HepG2 (cell line): Measurements from ENCODE around the gene GGT1. TPM values are rescaled to one million over a fixed set of nuclear protein-coding genes. Genes with fewer than 3 reads are reported as not detected.

ENCODE experiments used
- BHLHE40 ChIP-seq: IDR thresholded peaks from 2 replicates; pipeline ENCODE4 v1.6.1; 2011; ENCODE audit warnings: low read length, improper control_type of control experiment
- HES4 ChIP-seq: sonication (generic); formaldehyde crosslinking; IDR thresholded peaks from 2 replicates; pipeline ENCODE4 v1.9.0; 2021; ENCODE audit warnings: mild to moderate bottlenecking, missing genetic modification reagents, borderline replicate concordance
- MTA1 ChIP-seq: sonication (generic); formaldehyde crosslinking; IDR thresholded peaks from 2 replicates; pipeline ENCODE4 v1.4.0; 2020; ENCODE audit warnings: missing genetic modification reagents, mild to moderate bottlenecking, borderline replicate concordance
- SALL1 ChIP-seq: sonication (generic); formaldehyde crosslinking; IDR thresholded peaks from 2 replicates; pipeline ENCODE4 v1.8.0; 2022; ENCODE audit warnings: mild to moderate bottlenecking, missing genetic modification reagents
- ZFX ChIP-seq: sonication (generic); formaldehyde crosslinking; IDR thresholded peaks from 2 replicates; pipeline ENCODE4 v1.4.0; 2020; ENCODE audit warnings: mild to moderate bottlenecking, low read depth, missing genetic modification reagents, moderate library complexity
- polyA plus RNA-seq, 8 experiments: library from polyadenylated mRNA; depleted of rRNA in 3 of 8; stranded (reverse) in 7 of 8; unstranded in 1 of 8; fragments of >200 nt; fragmentation: Illumina TruSeq in 4 of 8; extraction: Trizol in 4 of 8; gene quantifications; 2 replicates each; pipeline versions ENCODE4 v1.2.1 to v1.2.3, GENCODE V29; 2011 to 2016; ENCODE audit warnings: low read depth in 4 of 8, missing spikeins in 1 of 8, mixed read lengths in 1 of 8; ENCODE audit not compliant: insufficient read depth in 1 of 8
- total RNA-seq, 5 experiments: library from RNA; depleted of rRNA; stranded (reverse); fragments of >200 nt; fragmentation: Illumina TruSeq; extraction: Trizol; gene quantifications; 2 replicates each; pipeline ENCODE4 v1.2.3, GENCODE V29; 2016; ENCODE audit warnings: low read depth in 1 of 5
- TF ChIP-seq, protein P1 (sequence below): sonication (generic); formaldehyde crosslinking; IDR thresholded peaks from 2 replicates; pipeline ENCODE4 v1.5.1; 2020; ENCODE audit warnings: mild to moderate bottlenecking, missing genetic modification reagents, moderate library complexity
- TF ChIP-seq, protein P2 (sequence below): sonication (generic); formaldehyde crosslinking; IDR thresholded peaks from 2 replicates; pipeline ENCODE4 v1.9.0; 2021; ENCODE audit warnings: mild to moderate bottlenecking, missing genetic modification reagents

GGT1 gene
- total and polyA plus RNA-seq, 2 of the 13 experiments (the other 11 are each of a cell fraction or from before 2014, with no cell fraction given): 29.9 to 103 TPM

DNA sequence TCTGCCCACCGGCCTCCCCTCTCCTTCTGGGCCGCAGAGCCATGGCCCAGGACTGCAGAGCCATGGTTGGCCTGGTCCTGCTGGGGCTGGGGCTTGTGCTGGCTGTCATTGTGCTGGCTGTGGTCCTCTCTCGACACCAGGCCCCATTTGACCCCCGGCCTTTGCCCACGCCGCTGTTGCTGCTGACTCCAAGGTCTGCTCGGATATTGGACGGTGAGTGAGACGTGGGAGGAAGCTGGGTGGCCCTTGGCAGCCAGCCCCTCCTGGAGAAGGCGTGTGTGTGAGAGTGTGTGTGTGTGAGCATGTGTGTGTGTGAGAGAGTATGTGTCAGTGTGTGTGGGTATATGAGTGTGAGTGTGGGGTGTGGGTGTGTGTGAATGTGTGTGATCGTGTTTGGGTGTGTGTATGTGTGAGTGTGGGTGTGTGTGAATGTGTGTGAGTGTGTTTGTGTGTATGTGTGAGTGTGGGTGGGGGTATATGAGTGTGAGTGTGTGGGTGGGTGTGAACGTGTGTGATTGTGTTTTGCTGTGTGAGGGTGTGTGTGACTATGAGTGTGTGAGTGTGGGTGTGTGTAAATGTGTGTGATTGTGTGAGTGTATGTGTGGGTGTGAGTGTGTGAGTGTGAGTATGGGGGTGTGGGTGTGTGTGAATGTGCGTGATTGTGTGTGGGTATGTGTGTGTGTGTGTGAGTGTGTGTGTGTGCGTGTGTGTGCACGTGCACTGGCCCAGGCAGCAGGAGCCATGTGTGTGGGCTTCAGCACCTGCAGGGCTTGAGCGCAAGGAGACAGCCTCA is 30.4 kb downstream of the GGT1 start (continued):
- TF ChIP-seq, protein P1, sequence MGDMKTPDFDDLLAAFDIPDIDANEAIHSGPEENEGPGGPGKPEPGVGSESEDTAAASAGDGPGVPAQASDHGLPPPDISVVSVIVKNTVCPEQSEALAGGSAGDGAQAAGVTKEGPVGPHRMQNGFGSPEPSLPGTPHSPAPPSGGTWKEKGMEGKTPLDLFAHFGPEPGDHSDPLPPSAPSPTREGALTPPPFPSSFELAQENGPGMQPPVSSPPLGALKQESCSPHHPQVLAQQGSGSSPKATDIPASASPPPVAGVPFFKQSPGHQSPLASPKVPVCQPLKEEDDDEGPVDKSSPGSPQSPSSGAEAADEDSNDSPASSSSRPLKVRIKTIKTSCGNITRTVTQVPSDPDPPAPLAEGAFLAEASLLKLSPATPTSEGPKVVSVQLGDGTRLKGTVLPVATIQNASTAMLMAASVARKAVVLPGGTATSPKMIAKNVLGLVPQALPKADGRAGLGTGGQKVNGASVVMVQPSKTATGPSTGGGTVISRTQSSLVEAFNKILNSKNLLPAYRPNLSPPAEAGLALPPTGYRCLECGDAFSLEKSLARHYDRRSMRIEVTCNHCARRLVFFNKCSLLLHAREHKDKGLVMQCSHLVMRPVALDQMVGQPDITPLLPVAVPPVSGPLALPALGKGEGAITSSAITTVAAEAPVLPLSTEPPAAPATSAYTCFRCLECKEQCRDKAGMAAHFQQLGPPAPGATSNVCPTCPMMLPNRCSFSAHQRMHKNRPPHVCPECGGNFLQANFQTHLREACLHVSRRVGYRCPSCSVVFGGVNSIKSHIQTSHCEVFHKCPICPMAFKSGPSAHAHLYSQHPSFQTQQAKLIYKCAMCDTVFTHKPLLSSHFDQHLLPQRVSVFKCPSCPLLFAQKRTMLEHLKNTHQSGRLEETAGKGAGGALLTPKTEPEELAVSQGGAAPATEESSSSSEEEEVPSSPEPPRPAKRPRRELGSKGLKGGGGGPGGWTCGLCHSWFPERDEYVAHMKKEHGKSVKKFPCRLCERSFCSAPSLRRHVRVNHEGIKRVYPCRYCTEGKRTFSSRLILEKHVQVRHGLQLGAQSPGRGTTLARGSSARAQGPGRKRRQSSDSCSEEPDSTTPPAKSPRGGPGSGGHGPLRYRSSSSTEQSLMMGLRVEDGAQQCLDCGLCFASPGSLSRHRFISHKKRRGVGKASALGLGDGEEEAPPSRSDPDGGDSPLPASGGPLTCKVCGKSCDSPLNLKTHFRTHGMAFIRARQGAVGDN (CRISPR knock-in tag): peak; percentile 72
- TF ChIP-seq, protein P2, sequence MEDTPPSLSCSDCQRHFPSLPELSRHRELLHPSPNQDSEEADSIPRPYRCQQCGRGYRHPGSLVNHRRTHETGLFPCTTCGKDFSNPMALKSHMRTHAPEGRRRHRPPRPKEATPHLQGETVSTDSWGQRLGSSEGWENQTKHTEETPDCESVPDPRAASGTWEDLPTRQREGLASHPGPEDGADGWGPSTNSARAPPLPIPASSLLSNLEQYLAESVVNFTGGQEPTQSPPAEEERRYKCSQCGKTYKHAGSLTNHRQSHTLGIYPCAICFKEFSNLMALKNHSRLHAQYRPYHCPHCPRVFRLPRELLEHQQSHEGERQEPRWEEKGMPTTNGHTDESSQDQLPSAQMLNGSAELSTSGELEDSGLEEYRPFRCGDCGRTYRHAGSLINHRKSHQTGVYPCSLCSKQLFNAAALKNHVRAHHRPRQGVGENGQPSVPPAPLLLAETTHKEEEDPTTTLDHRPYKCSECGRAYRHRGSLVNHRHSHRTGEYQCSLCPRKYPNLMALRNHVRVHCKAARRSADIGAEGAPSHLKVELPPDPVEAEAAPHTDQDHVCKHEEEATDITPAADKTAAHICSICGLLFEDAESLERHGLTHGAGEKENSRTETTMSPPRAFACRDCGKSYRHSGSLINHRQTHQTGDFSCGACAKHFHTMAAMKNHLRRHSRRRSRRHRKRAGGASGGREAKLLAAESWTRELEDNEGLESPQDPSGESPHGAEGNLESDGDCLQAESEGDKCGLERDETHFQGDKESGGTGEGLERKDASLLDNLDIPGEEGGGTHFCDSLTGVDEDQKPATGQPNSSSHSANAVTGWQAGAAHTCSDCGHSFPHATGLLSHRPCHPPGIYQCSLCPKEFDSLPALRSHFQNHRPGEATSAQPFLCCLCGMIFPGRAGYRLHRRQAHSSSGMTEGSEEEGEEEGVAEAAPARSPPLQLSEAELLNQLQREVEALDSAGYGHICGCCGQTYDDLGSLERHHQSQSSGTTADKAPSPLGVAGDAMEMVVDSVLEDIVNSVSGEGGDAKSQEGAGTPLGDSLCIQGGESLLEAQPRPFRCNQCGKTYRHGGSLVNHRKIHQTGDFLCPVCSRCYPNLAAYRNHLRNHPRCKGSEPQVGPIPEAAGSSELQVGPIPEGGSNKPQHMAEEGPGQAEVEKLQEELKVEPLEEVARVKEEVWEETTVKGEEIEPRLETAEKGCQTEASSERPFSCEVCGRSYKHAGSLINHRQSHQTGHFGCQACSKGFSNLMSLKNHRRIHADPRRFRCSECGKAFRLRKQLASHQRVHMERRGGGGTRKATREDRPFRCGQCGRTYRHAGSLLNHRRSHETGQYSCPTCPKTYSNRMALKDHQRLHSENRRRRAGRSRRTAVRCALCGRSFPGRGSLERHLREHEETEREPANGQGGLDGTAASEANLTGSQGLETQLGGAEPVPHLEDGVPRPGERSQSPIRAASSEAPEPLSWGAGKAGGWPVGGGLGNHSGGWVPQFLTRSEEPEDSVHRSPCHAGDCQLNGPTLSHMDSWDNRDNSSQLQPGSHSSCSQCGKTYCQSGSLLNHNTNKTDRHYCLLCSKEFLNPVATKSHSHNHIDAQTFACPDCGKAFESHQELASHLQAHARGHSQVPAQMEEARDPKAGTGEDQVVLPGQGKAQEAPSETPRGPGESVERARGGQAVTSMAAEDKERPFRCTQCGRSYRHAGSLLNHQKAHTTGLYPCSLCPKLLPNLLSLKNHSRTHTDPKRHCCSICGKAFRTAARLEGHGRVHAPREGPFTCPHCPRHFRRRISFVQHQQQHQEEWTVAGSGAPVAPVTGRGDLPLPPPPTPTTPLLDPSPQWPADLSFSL: peak; percentile 99
- TF ChIP-seq ZFX (CRISPR knock-in tag) (peak; percentile 63), BHLHE40 (peak; percentile 55; the same call in 1 of the 2 replicates), MTA1 (CRISPR knock-in tag) (0 out of 2 replicates have a peak, but pooled peaks have one; percentile 21), SALL1 (CRISPR knock-in tag) (0 out of 2 replicates have a peak, but pooled peaks have one; percentile 17), HES4 (CRISPR knock-in tag) (0 out of 2 replicates have a peak, but pooled peaks have one; percentile 28)
